Measurements from ENCODE around the gene AIFM3.
A peak's percentile ranks its signal among the peaks of the same experiment; 100 is the strongest.
"Not testable (repeated sequence)": the region's sequence is repeated elsewhere in the genome, so short reads cannot be mapped to it uniquely, and the experiment has no call there.

AIFM3 gene

GRCh38 chr22:20992456-20993303, 25.6 kb downstream of the AIFM3 start:
- DNase-seq: no peak

- DNase-seq: no peak
These were observed 26.5 kb downstream of the AIFM3 start for GRCh38 chr22:20993304-20994127.

GRCh38 chr22:20994128-20994901, 27.3 kb downstream of the AIFM3 start:
- no peak for DNase-seq

- no peak for DNase-seq
These were observed 27.8 kb downstream of the AIFM3 start for GRCh38 chr22:20994902-20995241.

GRCh38 chr22:20995329-20996030, 28.4 kb downstream of the AIFM3 start:
- DNase-seq: no peak

GRCh38 chr22:20996031-20996410, 29.0 kb downstream of the AIFM3 start:
- DNase-seq: no peak

- no peak for DNase-seq
These were observed 29.8 kb downstream of the AIFM3 start for GRCh38 chr22:20996598-20997535.

GRCh38 chr22:20997536-20998257, 30.6 kb downstream of the AIFM3 start:
- DNase-seq: no peak

- no peak for DNase-seq
These were observed 31.6 kb downstream of the AIFM3 start for GRCh38 chr22:20998411-20999336.

GRCh38 chr22:20999350-21000206, 32.5 kb downstream of the AIFM3 start:
- DNase-seq: no peak

- DNase-seq: no peak
These were observed 33.3 kb downstream of the AIFM3 start for GRCh38 chr22:21000207-21000986.

- DNase-seq: no peak
These were observed 34.0 kb downstream of the AIFM3 start for GRCh38 chr22:21000987-21001600.

GRCh38 chr22:21001601-21002325, 34.7 kb downstream of the AIFM3 start, which contains the start of gene THAP7:
Gene THAP7 (minus strand): TSS chr22:21002118. CDS start chr22:21001911, 207 bp downstream.
- peak; percentile 92 for DNase-seq

GRCh38 chr22:21003782-21004181, 36.7 kb downstream of the AIFM3 start:
- no peak for DNase-seq

- DNase-seq: not testable (repeated sequence)
These were observed 42.2 kb downstream of the AIFM3 start for GRCh38 chr22:21009208-21009607.

GRCh38 chr22:21009638-21010425, 42.8 kb downstream of the AIFM3 start:
- no peak for DNase-seq
